ENCODE measurements around the gene LIME1. TPM values are rescaled to one million over a fixed set of nuclear protein-coding genes. Genes with fewer than 3 reads are reported as not detected.

The LIME1 gene
- total and polyA plus RNA-seq, 9 of the 15 experiments (the other 6 are each of a cell fraction or from before 2014, with no cell fraction given) = 0.11 to 17.1 (median 2.8) TPM; not detected in 2

GRCh38 chr20:63706852-63707557 lies 29.5 kb upstream of the LIME1 start (continued):
- TF ChIP-seq PTTG1 (tag; IDR thresholded peaks at IDR 0.05; ENCODE audit: low read depth) (no peak), ZNF584 (CRISPR knock-in tag; IDR thresholded peaks at IDR 0.05; ENCODE audit: low read depth) (no peak), TRIM24 (IDR thresholded peaks at IDR 0.05) (no peak), TEAD1 (CRISPR knock-in tag; IDR thresholded peaks at IDR 0.05) (no peak; a peak in 1 of 4 replicates), HOMEZ (CRISPR knock-in tag; IDR thresholded peaks at IDR 0.05) (no peak), SIX5 (IDR thresholded peaks at IDR 0.05; ENCODE audit: borderline replicate concordance in 1 of 2, insufficient read depth in 1 of 2, low read depth in 1 of 2, low read length in 2 of 2) (no peak), MCM5 (IDR thresholded peaks at IDR 0.05; ENCODE audit: low read depth) (no peak), ZC3H4 (CRISPR knock-in tag; IDR thresholded peaks at IDR 0.05; ENCODE audit: borderline replicate concordance) (no peak), NFIX (CRISPR knock-in tag; IDR thresholded peaks at IDR 0.05; ENCODE audit: low read depth) (no peak), SAFB (IDR thresholded peaks at IDR 0.05; ENCODE audit: borderline replicate concordance, low read depth, low read length) (peak; percentile 69; the same call in 1 of the 2 replicates), MAFG (tag; conservative IDR thresholded peaks at IDR 0.05) (no peak), ZNF707 (CRISPR knock-in tag; conservative IDR thresholded peaks at IDR 0.05) (no peak), RNF219 (CRISPR knock-in tag; IDR thresholded peaks at IDR 0.05) (no peak), FOXM1 (IDR thresholded peaks at IDR 0.05; ENCODE audit: low read depth) (no peak), FOXM1 (CRISPR knock-in tag; IDR thresholded peaks at IDR 0.05; ENCODE audit: low read depth) (no peak; the same call in 1 of the 2 replicates), MEF2D (tag; conservative IDR thresholded peaks at IDR 0.05; ENCODE audit: low read depth) (no peak)
